Raji (cell line): ENCODE data around the gene PTCD1.

Experiments
- POLR2A ChIP-seq: IDR thresholded peaks from 2 replicates; pipeline ENCODE4 v1.6.1; 2011; ENCODE audit warnings: low read depth, low read length, control low read depth; ENCODE audit not compliant: insufficient read depth

Gene PTCD1

GRCh38 chr7:99424932-99425730, 13.5 kb downstream of the PTCD1 start:
- TF ChIP-seq POLR2A, result no peak

- no peak for TF ChIP-seq POLR2A
These were observed 16.0 kb downstream of the PTCD1 start for GRCh38 chr7:99422625-99423024.

GRCh38 chr7:99422186-99422585, 16.4 kb downstream of the PTCD1 start:
- TF ChIP-seq POLR2A, result no peak

- TF ChIP-seq POLR2A, result no peak
These were observed 17.6 kb downstream of the PTCD1 start for GRCh38 chr7:99420986-99421385.

DNA sequence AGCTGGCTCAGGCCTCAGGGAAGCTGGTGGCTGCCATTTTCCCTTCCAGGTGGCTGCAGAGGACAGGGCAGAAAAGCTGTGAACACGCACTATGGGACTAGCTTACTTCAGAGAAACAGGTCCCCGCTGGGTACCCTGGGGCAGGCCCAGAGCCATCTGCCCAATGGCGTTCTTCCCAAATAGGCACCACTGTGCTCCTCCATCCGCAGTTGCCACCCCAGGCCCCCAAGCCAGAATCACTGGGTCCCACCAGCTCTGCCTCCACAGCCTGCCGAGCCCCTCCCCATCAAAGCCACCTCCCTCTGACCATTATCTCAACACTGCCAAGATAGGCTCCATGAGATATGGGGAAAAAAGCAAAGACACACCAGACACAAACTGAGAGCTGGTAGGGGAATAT, 18.4 kb downstream of the PTCD1 start:
- TF ChIP-seq POLR2A, result no peak

DNA sequence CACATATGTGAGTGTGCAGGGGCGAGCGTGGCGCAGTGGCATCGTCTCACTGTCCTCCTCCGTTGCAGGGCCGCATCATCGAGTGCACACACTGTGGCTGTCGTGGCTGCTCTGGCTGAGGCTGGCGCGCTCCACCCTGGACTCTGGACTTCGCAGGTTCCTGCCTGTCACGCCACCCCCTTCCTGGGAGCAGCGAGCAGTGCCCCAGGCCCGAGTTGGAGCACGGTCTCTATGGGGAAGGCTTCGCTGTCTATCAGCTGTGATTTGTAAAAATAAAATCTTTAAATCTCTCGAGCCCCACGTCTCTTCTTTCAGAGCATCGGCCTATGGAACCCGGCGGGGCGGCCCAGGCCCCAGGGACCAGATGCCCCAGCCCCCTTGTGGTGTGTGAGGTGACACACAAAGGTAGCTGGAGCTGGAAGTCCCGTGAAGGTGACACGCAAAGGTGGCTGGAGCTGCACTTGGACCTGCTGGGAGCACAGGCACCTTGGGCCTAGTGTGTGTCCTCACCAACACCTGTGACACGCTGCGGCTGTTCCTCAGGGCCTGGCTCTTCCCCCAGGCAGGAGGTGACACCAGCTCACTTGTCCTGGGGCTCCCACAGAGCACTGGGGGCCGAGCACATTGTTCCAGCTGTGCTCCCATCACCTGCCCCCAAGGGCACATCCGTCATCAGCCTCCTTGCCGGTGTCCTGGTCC, 19.1 kb downstream of the PTCD1 start:
- TF ChIP-seq POLR2A, result no peak

- TF ChIP-seq POLR2A, result no peak
These were observed 20.3 kb downstream of the PTCD1 start for GRCh38 chr7:99418260-99418659.

DNA sequence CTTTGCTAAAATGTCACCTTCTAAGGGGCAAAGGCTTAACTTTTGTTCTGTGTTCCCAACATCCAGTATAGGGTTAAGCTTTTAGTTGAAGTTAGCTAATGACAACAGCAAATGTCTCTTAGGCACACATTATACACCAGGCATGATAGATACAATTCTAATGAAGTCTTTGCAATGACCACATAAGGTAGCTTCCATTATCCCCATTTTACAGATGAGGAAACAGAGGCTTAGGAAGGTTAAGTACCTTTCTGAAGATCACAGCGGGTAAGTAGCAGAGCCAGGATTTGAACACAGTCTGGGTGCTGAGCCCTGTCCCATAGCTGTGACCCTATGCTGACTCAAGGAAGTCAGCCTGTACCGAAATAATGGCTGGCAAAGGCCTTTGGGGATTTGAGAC, 28.0 kb downstream of the PTCD1 start:
- no peak for TF ChIP-seq POLR2A

- TF ChIP-seq POLR2A, result no peak
These were observed 28.8 kb downstream of the PTCD1 start for GRCh38 chr7:99409806-99410205.

- no peak for TF ChIP-seq POLR2A
These were observed 29.4 kb downstream of the PTCD1 start for GRCh38 chr7:99409192-99409572.

DNA sequence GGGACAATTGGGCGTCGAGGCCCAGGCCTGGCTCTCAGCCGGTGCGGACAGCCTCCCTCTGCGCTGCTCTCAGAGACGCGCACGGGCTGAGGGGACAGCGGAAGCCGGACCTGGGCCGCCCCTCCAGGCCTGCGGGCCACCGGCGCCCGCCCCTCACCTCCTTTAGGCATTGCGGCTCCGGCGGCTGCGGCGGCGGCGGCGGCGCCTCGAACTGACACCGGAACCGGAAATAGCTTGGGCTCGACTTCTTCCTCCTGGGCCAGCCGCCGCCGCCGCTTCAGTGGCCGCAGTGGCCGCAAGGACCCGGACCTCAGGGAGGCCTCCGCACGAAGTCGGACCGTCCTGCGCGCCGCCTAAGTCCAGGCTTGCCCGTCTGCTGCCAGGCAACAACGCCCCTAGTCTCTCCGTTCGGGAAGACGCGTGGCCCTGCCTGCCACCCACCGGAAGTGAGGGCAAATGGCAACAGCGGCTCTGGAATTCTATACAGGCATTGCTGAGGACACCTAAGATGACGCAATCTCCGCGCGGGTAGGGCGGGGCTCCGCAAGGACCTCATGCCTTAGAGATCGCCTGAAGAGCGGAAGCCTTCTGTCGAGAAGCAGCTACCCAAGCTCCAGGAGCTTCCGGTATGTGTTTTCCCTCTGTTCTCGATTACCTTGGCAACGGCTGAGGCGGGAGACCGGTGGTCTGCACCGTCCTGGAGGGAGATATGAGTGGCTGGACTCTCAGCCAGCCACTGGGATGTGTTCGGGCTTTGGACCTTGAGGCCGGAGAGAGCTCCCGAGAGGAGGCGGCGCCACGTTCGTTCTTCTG, 30.0 kb downstream of the PTCD1 start, which contains the start of the genes BUD31 and PDAP1:
TSS of gene BUD31 (plus strand) at position 591 of the 813 bp plus-strand sequence. CDS start 2,124 bp downstream, outside the sequence.
TSS of gene PDAP1 (minus strand) at position 219 of the 813 bp plus-strand sequence. CDS start at position 170, 49 bp downstream.
- peak; percentile 95 for TF ChIP-seq POLR2A

- TF ChIP-seq POLR2A, result no peak
These were observed 30.7 kb downstream of the PTCD1 start for GRCh38 chr7:99407872-99408378.

- TF ChIP-seq POLR2A, result peak; percentile 37; the same call in 1 of the 2 replicates
These were observed 32.0 kb downstream of the PTCD1 start for GRCh38 chr7:99406557-99406956.

DNA sequence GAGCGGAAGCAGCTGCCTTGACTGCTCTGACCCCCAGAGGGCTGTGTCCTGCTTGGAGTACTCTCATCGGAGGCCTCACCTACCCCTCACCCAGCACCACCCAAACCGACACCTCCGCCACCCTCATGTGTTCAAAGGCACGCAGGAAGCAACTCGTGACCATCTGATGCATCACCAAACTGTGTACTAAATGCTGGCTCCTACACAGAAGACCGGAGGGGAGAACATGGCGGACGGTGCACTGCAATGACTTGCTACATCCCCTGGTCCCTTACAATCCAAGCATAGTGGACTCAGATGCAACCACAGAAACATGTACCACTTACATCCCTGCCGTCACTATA, 33.6 kb downstream of the PTCD1 start:
- TF ChIP-seq POLR2A, result no peak

- no peak for TF ChIP-seq POLR2A
These were observed 34.2 kb downstream of the PTCD1 start for GRCh38 chr7:99404235-99404976.

DNA sequence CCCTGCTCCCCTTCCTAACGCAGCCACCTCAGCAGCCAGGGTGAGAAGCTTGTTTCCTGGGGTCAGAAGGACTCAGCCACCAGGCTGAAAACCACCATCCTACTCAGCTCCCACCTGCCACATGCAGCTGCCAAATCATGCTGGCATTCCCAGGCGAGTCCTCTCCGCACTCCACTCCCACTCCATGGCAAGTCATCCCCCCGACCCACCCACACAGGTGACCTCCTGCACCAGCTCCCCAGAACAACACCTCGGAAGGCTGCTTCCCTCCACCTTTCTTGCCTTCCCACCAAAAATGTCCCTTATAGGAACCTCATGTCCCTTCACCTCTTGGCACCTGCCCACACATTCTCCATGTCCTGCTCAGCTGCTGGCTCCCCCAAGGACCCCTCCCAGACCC, 34.8 kb downstream of the PTCD1 start:
- no peak for TF ChIP-seq POLR2A
